ENCODE measurements around the gene PPP1CB.
"Not testable (repeated sequence)": the region's sequence is repeated elsewhere in the genome, so short reads cannot be mapped to it uniquely, and the experiment has no call there.

Gene PPP1CB

DNA sequence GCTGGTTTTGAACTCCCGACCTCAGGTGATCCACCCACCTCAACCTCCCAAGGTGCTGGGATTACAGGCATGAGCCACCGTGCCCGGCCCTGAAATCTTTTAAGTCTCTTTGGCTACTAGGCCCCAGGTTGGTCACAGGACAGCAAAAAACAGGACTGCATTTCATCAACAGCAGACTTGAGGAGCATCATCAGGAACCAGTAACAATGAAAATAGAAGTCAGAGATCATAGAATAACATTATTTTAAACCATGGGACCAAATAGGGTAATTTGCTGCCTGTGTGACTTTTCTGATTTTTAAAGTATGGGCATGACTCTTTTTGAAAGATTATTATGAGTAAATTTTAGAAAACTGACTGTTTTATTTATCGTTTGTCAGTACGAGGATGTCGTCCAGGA lies 24.8 kb downstream of the PPP1CB start:
- DNase-seq (ENCODE audit: low read depth in 4 of 4, low spot score in 1 of 4) = no peak

DNA sequence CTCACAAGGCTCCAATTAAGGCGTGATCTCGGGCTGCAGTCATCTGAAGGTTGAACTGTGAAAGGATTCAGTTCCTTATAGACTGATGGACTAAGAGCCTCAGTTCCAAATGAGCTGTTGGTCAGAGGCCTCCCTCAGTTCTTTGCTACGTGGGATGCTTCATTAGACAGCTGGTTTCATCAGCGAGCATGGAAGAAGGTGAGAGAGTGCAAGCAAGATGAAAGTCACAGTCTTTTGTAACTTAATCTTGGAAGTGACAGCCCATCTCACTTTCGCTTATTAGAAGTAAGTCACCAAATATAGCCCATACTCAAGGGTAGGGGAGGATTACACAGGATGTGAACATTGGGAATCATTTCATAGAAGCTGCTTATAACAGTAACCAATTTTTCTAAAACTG lies 26.8 kb downstream of the PPP1CB start:
- DNase-seq (ENCODE audit: low read depth in 4 of 4, low spot score in 1 of 4) = no peak

DNA sequence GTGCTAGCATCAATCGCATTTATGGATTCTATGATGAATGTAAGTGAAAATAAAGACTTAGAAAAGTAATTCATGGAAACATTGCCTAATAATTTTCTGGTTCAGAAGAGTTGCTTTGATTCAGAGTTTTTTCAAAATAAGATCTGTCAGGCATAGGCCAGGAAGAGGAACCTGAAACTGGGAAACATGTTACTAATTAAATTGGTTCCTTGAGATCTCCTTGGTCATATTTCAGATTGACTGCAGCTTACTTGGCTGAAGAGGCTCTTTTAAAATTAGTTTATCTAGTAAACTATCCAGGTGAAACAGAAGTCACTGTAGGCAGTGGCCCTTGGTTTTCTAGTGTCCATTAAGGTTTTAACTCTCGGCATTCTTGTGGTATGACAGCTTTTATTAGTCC lies 27.4 kb downstream of the PPP1CB start:
- no peak for DNase-seq (ENCODE audit: low read depth in 4 of 4, low spot score in 1 of 4)

DNA sequence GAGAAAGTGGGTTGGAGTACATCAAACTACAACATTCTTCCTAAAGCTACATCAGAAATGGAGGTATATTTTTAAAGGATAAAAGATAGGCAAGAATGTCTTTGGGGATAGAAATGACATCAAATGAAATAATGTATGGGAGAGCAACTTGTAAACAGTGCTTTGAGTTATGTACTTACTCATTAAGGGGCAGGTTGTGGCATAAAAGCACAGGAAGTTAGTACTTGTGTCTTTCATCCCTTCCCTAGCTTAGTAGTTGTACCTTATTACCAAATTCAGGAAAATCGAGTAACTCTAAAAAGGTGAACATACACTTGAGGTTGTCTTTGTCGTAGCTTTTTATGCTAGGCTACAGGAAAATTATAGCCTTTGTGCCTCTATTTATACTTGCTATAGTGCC lies 28.9 kb downstream of the PPP1CB start:
- no peak for DNase-seq (ENCODE audit: low read depth in 4 of 4, low spot score in 1 of 4)

DNA sequence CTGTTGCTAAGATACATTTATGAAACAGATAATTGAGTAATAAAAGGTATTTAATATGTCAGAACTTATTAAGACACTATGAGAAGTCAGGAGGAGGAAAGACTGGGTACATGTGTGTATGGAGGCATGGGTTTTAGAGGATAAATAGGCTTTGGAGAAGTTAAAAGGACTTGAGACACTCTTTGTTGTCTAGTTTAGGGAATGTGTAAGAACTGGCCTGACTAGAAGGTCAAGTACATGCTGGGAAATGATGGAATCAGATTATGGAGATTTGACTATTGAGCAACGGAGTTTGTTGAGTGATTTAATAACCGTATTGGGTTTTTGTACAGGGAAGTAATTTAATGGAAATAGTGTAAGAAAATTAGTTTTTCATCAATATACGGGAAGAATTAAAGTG lies 30.8 kb downstream of the PPP1CB start:
- no peak for DNase-seq (ENCODE audit: low read depth in 4 of 4, low spot score in 1 of 4)

DNA sequence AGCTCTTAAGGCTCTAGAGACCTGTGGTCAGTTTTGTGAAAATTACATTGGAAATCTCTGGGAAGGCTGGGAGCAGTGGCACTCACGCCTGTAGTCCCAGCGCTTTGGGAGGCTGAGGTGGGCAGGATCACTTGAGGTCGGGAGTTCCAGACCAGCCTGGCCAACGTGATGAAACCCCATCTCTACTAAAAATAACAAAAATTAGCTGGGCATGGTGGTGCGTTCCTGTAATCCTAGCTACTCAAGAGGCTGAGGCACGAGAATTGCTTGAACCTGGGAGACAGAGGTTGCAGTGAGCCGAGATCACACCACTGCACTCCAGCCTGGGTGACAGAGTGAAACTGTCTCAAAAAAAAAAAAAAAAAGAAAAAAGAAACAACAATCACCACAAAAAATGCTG lies 32.9 kb downstream of the PPP1CB start:
- not testable (repeated sequence) for DNase-seq (ENCODE audit: low read depth in 4 of 4, low spot score in 1 of 4)

DNA sequence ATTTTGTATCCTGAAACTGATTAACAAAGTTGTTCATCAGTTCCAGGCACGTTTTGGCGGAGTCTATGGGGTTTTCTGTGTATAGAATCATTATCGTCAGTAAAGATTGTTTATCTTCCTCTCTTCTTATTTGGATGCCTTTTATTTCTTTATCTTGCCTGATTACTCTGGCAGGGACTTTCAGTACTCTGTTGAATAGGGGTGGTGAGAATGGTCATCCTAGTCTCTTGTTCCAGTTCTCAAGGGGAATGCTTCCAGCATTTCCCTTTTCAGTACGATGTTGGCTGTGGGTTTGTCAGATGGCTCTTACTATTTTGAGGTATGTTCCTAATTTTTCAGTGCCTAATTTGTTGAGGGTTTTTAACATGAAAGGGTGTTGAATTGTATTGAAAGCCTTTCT lies 45.0 kb downstream of the PPP1CB start:
- DNase-seq (ENCODE audit: low read depth in 4 of 4, low spot score in 1 of 4) = no peak

DNA sequence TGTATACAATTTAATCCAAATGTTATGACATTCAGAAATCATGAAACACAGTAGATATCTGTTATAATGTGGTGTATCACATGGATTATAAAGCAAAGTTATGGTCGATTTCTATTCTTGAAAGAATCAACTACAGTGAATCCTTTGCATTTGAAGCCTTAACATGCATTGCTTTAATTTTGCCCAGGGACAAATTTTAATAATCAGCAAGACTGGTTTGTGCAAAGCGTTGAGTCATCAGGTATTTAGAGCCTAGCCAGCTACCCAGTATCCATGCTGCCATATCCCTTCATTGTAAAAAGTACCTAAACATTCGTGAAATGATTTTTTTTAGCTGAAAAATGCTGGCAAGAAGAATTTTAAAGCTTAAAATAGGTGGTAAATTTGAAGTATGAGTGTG lies 50.1 kb downstream of the PPP1CB start:
- DNase-seq (ENCODE audit: low read depth in 4 of 4, low spot score in 1 of 4) = no peak

DNA sequence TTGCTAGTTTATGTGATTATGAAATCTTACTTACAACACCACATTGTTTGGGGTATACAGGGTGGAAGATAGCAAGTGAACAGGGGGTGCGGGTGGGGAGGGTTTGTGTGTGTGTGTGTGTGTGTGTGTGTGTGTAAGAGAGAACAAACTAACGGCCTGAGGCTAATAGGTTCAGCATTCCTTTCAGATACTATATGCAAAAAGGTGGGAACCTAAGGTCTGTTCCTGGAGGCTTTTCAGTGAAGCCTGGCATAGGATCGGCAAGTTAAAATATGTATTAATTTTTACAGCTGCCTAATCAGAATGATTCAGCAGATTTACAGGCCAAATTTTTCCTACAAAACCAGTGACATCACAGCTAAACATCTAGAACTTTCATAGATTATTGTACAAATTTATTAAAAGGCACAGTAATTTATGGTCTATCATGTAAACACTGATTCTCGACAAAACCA lies 51.4 kb downstream of the PPP1CB start:
- DNase-seq (ENCODE audit: low read depth in 4 of 4, low spot score in 1 of 4) = no peak

DNA sequence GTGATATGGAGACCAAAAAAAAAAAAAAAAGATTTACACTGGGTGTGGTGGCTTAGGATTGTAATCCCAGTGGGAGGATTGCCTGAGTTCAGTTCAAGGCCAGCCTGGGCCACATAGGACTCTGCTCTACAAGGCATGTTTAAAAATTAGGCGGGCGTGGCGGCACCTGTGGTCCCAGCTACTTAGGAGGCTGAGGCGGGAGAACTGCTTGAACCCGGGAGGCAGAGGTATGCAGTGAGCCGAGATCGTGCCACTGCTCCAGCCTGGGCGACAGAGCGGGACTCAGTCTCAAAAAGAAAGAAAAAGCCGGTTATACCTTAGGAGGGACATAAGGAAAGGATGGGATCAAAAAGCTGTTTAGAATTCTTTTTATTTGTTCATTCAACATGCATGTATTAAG lies 58.3 kb downstream of the PPP1CB start:
- no peak for DNase-seq (ENCODE audit: low read depth in 4 of 4, low spot score in 1 of 4)

DNA sequence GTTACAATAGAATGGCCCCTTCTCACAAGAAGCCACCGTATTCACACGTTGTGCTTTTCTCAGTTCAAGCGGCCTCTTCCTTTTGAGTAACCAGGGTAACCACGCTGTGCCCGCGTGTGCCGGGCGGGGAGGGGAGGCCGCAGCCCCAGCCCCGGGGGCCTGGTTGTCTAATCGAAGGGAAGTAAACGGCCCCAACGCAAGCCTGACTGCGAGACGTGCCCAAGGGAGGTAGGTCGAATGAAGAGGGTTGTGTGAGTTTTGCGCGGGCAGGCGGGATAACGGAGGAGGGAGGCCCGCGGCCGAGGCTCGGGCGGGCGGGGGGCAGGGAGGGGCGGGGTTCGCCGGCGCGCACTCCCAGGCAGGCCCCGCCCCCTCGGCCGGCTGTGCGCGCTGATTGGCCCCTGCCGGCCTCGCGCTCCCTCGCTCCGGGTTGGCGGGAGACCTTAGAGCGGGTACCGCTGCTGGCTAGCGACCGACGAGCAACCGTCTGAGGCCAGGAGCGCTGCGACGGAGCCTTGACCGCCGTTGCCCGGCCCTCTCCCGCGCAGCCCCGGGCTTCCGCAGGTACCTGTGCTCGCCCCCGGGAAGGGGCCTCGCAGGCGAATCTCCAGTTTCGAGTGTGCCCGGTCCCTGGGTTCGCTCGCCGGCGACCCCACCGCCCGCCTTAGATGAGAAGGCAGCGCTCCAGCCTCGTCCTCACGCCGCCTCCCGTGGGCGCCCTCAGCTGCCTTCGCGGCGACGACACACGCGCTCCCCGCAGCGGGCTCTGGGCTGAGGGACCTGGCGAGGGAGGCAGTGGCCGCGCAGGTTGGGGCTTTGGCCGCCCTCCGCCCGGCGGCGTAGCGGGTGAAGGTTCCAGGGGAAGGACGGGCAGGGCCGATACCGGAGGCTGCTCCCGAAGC lies 59.0 kb downstream of the PPP1CB start, which contains the start of gene SPDYA:
SPDYA (plus strand) TSS at position 451 of the 902 bp plus-strand sequence. CDS start 5,181 bp downstream, outside the sequence.
- DNase-seq (ENCODE audit: low read depth in 4 of 4, low spot score in 1 of 4) = peak; percentile 54 to 76 (median 67)

DNA sequence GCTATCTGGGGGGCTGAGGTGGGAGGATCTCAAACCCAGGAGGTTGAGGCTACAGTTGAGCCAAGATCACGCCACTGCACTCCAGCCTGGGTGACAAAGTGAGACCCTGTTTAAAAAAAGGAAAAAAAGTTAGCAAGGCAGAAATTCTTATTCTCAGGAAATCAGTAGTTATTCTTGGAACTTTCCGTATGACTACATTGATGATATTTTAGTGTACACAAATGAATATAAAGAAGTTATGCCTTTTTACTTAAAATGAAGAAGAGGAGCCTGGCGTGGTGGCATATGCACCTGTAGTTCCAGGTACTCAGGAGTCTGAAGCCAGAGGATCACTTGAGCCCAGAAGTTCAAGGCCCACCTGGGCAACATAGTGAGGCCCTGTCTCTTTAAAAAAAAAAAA lies 66.4 kb downstream of the PPP1CB start:
- no peak for DNase-seq (ENCODE audit: low read depth in 4 of 4, low spot score in 1 of 4)

DNA sequence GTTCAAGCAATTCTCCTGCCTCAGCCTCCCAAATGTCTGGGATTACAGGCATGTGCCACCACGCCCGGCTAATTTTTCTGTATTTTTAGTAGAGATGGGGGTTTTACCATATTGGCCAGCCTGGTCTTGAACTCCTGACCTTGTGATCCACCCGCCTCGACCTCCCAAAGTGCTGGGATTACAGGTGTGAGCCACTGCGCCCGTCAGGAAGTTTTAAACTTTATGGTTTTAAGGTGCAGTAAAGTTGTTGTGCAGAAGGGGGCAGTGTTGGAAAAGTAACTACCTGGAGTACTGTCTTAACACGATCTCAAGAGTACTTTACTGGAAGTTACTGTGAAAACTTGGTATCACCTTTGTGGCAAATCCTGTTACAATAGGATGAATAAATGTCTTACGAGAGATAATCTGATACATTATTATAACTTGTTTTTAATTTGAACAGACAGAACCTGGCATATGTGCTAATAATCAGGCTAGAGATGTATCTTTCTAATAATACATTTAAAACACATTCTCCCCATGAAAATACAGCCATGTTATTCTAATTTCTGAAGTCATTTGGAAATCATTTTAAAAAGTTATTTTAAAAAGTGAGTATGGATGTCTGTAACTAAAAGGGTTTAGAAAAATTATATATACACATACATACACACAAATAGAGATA lies 69.8 kb downstream of the PPP1CB start:
- DNase-seq (ENCODE audit: low read depth in 4 of 4, low spot score in 1 of 4) = peak in 3 of 4 experiments; percentile 43 to 53 (median 44)

DNA sequence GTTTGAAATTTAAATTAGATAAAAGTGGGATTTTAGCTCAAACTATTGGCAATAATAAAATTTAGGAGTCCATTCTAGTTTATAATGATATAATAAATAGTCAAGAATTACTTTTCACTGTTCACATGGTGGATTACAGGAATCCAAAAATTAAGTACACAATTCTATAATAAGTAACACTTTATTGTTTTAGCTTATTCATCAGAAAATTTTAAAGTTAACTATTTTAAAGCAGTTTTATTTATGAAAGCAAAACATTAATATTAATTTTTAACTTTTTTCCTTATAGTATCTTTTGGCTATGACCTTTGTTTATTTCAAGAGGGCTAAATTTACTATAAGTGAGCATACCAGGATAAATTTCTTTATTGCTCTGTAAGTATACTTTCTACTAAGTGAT lies 70.4 kb downstream of the PPP1CB start:
- DNase-seq (ENCODE audit: low read depth in 4 of 4, low spot score in 1 of 4) = no peak

DNA sequence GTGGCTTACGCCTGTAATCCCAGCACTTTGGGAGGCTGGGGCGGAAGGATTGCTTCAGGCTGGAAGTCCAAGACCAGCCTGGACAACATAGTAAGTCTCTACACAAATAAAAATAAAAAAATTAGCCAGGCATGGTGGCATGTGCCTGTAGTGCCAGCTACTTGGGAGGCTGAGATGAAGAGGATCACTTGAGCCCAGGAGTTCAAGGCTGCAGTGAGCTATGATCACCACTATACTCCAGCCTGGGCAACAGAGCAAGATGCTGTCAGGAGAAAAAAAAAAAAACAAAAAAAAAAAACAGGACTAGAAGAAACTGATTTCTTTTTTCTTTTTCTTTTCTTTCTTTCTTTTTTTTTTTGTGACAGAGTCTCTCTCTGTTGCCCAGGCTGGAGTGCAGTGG lies 72.6 kb downstream of the PPP1CB start:
- DNase-seq (ENCODE audit: low read depth in 4 of 4, low spot score in 1 of 4) = no peak

DNA sequence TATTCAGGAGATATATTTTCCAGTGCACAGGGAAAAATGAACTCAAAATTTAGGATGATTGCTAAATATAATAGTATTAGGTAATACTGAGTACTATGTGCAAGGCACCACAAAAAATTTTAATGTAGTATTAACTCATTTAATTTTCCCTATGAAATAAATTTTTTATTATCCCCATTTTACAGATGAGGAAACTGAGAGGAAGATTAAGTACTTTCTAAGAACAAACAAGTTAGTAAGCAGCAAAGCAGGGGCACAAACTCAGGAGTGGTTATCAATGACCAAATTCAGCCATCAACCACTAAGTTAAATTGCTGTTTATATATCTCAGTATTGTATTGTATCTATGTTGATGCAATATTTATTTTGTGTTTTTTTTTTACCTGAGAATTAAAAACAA lies 73.2 kb downstream of the PPP1CB start:
- DNase-seq (ENCODE audit: low read depth in 4 of 4, low spot score in 1 of 4) = no peak

DNA sequence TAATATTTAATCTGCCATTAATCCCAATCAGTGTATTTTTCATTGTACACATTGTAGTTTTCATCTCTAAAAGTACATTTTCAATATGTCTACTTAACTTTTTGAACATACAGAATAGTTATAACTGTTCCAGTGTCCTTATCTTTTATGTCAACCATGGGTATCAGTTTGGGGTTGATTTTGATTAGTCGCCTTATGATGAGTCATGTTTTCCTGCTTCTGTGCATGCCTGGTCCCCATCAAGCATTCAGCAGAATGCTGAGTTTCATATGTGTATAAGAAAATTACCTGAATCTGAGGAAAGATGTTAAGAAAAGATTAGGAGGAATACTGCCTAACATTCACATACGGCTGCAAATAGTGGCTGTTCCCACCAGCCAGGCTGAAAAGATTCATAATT lies 76.8 kb downstream of the PPP1CB start:
- DNase-seq (ENCODE audit: low read depth in 4 of 4, low spot score in 1 of 4) = no peak

DNA sequence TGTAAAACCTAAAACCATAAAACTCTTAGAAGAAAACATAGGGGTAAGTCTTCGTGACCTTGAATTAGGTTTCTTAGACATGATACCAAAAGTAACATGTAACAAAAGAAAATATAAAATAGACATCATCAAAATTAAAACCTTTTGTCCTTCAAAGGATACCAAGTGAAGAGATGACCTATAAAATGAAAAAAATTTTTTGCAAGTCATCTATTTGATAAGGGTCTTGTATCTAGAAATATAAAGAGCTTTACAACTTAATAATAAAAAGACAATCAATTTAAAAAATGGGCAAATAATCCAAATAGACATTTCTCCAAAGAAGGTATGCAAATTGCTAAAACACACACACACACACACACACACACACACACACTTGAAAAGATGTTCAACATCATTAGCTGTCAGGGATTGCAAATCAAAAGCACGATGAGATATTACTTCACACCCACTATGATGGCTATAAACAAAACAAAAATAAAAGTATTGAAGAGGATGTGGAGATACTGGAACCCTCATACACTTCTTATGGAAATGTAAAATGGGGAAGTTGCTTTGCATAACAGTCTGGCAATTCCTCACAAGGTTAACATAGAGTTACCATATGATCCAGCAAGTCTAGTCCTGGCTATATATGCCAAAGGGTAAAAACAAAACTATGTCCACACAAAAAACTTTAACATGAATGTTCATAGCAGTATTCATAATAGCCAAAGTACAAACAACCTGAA lies 82.3 kb downstream of the PPP1CB start:
- DNase-seq (ENCODE audit: low read depth in 4 of 4, low spot score in 1 of 4) = no peak

DNA sequence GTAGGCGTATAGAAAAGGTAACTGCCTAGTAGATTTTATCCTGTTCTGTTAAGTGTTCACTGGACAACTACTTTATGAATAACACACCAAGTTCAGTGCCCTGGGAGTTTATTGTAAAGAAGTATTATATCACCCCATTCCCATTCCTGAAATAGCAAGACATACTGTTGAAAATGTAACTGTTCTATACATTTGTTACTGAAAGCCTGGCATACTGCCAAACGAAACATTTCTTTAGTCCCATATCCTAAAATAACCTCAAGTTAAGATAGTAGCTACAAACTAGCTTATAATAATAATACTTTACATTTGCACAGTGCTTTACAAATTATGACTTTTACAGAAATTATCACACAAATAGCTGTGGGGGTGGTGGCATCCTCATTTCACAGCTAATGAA lies 84.2 kb downstream of the PPP1CB start:
- DNase-seq (ENCODE audit: low read depth in 4 of 4, low spot score in 1 of 4) = no peak

DNA sequence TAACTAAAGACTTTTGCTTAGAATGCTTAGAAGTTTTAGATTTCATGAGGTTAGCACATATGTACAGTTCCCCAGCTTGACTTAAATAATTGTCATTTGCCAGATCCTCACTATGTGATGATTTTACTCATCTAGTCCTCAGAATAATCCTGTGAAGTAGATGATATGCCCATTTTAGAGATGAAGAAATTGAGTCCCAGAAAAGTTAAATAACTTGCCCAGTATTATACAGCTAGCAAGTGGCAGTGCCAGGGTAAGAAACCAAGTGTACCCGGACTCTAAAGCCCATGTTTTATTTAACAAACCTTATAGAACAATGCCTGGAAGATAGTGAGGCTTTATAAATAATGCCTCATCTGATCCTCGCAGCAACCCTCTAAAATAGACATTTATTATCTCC lies 87.3 kb downstream of the PPP1CB start:
- DNase-seq (ENCODE audit: low read depth in 4 of 4, low spot score in 1 of 4) = no peak

DNA sequence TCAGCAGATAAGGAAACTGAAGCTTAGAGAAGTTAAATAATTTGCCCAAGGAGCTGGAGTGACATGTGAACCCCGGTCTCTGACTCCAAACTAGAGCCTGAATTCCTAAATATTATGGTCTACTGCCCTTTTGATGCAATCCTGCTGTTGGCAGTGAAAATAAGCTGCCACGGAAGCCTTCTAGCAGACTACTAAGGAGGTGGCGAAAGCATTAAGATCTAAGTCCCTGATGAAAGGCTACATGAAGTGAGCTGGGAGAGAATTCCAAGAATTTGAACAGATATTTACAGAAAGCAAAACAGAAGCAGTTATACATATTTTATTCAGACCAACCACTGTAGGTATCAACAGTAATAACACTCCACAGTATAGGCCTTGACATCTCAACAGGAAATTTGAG lies 90.4 kb downstream of the PPP1CB start:
- no peak for DNase-seq (ENCODE audit: low read depth in 4 of 4, low spot score in 1 of 4)

Data from stimulated activated CD4-positive, alpha-beta T cell treated with anti-CD3 and anti-CD28 coated beads, Interleukin-1b, Interleukin-23, amount 100 ng/mL, for 24 hours (primary cell).